HG03135 (cell line): ENCODE results near the gene CENPP.
"Not testable (repeated sequence)": the region's sequence is repeated elsewhere in the genome, so short reads cannot be mapped to it uniquely, and the experiment has no call there.

Experiments used
- ATAC-seq: cut with Tn5 transposase; IDR thresholded peaks from one replicate; pipeline ENCODE4 v1.9.1; 2021; ENCODE audit warnings: mild to moderate bottlenecking, moderate library complexity; ENCODE audit not compliant: unreplicated experiment

The CENPP gene

GRCh38 chr9:92377876-92378275, 52.1 kb downstream of the CENPP start:
- ATAC-seq: no peak

- ATAC-seq: no peak
Measured at GRCh38 chr9:92378865-92379560, 53.3 kb downstream of the CENPP start.

- ATAC-seq: no peak
Measured at GRCh38 chr9:92380603-92381002, 54.9 kb downstream of the CENPP start.

GRCh38 chr9:92381775-92382174, 56.0 kb downstream of the CENPP start:
- ATAC-seq: no peak

- no peak for ATAC-seq
Measured at GRCh38 chr9:92384375-92384774, 58.6 kb downstream of the CENPP start.

GRCh38 chr9:92385001-92385400, 59.2 kb downstream of the CENPP start:
- ATAC-seq: no peak

GRCh38 chr9:92385477-92385876, 59.7 kb downstream of the CENPP start:
- no peak for ATAC-seq

- ATAC-seq: no peak
Measured at GRCh38 chr9:92385953-92386352, 60.2 kb downstream of the CENPP start.

- no peak for ATAC-seq
Measured at GRCh38 chr9:92392690-92393089, 66.9 kb downstream of the CENPP start.

GRCh38 chr9:92393686-92394085, 67.9 kb downstream of the CENPP start:
- ATAC-seq: no peak

- no peak for ATAC-seq
Measured at GRCh38 chr9:92395617-92396016, 69.9 kb downstream of the CENPP start.

GRCh38 chr9:92397853-92398252, 72.1 kb downstream of the CENPP start:
- no peak for ATAC-seq

- ATAC-seq: no peak
Measured at GRCh38 chr9:92402360-92402759, 76.6 kb downstream of the CENPP start.

- ATAC-seq: no peak
Measured at GRCh38 chr9:92402826-92403745, 77.3 kb downstream of the CENPP start.

- ATAC-seq: no peak
Measured at GRCh38 chr9:92404042-92404836, 78.5 kb downstream of the CENPP start, which contains the start of gene OGN. TSS of gene OGN (minus strand) at chr9:92404578. CDS start at chr9:92403407, 1,171 bp downstream.

- no peak for ATAC-seq
Measured at GRCh38 chr9:92405818-92406217, 80.1 kb downstream of the CENPP start.

- ATAC-seq: no peak
Measured at GRCh38 chr9:92406477-92406876, 80.7 kb downstream of the CENPP start.

- ATAC-seq: no peak
Measured at GRCh38 chr9:92407818-92408217, 82.1 kb downstream of the CENPP start.

GRCh38 chr9:92408747-92409478, 83.2 kb downstream of the CENPP start:
- ATAC-seq: no peak

- not testable (repeated sequence) for ATAC-seq
Measured at GRCh38 chr9:92411157-92411556, 85.4 kb downstream of the CENPP start.

GRCh38 chr9:92414566-92414965, 88.8 kb downstream of the CENPP start:
- no peak for ATAC-seq
